Pons (tissue), 1 donor: ENCODE results near the gene SMDT1.

Source experiments
- DNase-seq: peaks from one replicate; pipeline ENCODE4 v3.0.0-alpha.2; 2016; ENCODE audit warnings: low spot score

SMDT1 gene, protein sequence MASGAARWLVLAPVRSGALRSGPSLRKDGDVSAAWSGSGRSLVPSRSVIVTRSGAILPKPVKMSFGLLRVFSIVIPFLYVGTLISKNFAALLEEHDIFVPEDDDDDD

DNA sequence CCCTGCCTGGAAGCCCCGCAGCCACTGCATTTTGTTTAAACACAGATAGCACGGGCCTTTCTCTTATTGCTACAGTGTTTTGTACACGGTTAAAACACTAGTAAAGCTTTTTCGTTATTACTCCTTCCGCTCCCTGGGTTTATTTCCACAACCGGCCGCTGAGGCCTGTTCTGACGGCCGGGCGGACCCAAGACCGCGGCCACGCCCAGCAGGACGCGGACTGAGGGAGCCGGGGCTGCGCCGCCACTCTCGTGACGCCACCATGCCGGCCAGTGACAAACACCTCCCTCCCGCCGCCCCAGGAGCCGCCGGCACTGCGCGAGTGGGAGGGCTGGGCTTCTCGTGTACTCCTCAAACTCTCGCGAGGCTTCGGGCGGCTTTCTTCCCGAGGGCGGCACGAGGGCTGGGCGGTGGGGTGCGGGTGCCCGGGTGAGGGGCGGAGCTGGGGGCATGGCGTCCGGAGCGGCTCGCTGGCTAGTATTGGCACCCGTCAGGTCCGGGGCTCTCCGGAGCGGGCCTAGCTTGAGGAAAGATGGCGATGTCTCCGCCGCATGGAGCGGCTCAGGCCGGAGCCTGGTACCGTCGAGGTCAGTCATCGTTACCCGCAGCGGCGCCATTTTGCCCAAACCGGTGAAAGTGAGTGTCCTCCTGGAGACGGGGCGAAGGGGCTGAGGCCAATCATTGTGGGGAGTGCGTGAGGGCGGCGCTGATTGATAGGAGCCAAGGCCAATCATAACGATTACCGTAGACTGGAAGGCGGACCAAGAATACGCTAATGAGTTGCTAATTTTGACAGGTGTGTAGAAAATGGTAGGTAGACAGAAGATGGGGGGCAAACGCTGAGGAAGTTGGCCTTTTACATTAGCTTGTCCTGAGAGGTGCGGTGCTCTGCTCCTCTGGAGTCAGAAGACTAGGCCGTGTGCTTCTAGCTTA is at the start of gene SMDT1:
Gene SMDT1, plus strand, starts transcription at position 382 of the 933 bp plus-strand sequence. Its CDS starts 69 bp downstream, at position 451.
- DNase-seq: peak; percentile 99

DNA sequence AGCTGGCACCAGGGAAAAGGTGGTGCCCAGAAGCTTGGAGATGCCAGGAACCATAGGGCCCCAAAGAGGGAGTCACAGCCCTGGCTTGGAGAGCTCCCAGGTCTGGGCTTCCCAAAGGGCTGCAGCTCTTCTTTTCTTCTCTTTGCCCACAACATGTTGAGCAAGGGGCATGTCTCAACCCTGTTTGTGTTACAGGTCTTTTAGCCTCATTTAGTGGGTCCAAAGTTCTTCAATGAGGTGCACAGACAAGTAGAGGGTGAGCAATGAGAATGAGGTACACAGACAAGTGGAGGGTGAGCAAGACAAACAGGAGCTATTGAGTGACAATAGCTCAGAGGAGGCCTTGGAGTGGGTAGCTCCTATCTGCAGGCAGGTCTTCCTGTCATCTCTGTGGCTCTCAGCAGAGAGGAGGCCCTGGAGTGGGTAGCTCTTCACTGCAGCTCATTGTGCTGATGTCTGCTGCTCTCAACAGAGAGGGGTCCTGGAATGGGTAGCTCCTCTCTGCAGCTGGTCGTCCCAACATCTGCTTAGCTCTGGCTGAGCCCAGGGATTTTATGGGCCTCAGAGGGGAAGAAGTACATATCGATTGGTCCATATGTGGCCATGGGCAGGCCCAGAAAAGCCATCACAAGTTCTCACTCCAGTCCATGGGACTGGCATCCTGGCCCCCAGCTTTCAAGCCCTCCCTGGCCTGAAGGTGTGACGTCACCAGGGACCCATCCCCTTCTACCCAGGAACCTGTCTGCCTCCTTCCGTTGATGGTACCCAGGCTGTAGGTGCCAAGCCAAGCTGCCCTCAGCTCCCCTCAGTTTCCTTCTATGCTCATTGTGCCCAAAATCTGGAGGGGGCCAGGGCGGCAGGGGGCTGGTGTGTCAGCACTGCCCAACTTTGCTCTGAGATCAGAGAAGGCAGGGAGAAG is 46.0 kb upstream of the SMDT1 start:
- no peak for DNase-seq

DNA sequence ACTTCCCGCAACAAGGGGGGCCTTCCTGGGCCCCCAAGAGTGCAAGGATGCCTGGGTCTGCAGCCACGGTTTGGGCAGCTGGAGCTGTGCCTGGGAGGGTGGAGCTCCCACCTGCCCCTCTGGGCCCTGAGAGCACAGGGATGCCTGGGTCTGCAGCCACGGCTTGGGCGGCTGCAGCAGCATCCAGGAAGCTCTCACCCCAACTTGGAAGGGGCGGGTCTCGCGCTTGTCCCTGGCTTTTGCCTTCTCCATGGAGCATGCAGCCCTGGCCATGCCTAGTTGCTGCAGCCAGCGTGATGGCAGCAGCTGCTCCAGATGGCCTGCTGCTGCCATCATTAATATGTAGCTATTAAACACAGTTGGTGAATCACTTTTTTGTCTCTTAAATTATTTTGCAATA is 44.2 kb upstream of the SMDT1 start:
- DNase-seq: no peak

DNA sequence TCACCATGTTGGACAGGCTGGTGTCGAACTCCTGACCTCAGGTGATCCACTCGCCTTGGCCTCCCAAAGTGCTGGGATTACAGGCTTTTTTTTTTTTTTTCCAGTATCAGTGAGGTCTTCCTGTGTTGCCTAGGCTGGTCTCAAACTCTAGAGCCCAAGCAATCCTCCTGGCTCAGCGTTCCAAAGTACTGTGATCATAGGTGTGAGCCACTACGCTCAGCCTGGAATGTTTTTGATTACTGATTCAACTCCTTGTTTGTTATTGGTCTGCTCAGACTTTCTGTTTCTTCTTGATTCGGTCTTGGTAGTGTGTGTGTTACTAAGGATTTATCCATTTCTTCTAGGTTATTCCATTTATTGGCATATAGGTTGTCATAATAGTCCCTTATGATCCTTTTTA is 40.2 kb upstream of the SMDT1 start:
- DNase-seq: no peak

DNA sequence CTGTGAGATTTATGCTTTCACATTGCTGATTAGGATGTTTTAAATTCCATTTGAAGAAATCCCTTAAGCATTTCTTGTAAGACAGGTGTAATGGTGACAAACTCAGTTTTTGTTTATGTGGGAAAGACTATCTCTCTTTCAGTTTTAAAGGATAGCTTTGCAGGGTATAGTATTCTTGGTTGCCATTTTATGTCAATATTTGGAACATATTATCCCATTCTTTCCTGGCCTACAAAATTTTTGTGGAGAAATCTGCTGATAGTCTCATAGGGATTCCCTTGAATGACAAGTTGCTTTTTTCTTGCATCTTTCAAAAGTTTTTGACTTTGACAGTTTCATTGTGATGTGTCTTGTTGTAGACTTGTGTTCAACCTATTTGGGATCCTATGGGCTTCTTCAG is 37.7 kb upstream of the SMDT1 start:
- no peak for DNase-seq

DNA sequence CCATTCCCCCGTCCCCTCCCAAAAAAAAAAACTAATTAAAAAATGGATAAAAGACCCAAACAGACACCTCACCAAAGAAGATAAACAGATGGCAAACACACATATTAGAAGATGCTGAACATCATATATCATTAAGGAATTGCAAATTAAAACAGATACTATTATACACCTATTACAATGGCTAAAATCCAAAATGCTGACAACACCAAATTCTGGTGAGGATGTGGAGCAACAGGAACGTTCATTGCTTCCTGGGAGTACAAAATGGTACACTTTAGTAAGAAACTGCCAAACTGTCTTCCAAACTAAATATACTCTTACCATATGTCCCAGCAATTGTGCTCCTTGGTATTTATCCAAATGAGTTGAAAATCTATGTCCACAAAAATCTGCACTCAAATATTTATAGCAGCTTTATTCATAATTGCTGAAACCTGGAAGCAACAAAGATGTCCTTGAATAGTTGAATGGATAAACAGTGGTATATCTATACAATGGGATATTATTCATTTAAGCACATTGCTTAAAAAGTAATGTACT is 28.8 kb upstream of the SMDT1 start:
- DNase-seq: no peak

DNA sequence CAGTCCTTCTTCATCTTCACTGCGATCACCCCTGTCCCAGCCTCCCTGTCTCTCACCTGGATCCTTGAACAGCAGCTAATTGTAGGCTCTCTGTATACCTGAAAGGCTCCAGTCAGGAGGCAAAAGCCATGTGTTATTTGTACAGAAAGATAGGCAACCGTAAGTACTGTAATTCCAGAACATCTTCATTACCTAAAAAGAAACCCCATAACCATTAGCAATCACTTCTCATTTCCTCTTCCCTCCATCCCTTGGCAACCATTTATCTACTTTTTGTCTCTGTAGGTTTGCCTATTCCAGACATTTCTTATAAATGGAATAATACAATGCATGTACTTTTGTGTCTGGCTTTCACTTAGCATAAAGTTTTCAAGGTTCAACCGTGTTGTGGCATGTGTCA is 26.7 kb upstream of the SMDT1 start:
- DNase-seq: no peak

DNA sequence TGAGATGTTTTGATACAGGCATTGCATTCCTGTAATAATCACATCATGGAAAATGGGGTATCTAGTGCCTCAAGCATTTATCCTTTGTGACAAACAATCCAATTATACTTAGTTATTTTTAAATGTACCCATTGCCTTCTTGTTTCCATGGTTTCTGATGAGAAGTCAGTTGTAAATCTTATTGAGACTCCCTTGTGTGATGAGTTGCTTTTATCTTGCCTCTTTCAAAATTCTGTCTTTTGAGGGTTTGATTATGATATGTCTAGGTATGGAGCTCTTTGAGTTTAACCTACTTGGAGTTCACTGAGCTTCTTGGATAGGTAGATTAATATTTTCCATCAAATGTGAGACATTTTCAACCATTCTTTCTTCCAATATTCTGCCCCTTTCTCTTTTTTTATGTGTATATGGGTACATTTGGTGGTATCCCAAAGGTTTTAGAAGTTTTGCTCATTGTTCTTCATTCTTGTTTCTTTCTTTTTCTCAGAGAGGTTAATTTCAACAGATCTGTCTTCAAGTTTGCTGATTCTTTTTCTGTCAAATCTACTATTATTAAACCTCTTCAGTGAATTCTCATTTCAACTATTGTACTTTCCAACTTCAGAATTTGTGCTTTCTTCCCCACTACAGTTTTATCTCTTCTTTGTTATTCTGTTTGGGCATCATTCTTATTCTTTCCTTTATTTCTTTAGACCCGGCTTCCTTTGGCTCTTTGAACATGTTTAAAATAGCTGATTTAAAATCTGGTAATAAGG is 22.6 kb upstream of the SMDT1 start:
- no peak for DNase-seq

DNA sequence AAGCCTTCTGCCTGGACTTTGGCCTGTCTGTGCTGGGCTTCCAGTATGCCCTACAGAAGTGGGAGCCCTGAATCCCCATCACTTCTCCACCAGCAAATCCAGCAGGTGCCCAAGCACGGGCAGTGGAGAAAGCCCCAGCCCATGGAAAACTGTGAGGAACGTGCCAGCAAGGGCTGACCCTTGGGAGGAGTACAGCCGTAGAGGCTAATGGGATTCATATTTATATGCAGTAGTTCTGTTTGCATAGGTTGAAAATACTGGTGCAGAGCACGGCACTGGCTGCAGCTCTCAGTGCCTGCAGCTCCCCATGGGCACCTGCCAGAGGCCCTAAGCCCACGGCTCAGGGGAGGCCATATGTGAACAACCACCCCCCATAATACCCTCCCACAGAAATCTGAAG is 19.0 kb upstream of the SMDT1 start:
- no peak for DNase-seq

DNA sequence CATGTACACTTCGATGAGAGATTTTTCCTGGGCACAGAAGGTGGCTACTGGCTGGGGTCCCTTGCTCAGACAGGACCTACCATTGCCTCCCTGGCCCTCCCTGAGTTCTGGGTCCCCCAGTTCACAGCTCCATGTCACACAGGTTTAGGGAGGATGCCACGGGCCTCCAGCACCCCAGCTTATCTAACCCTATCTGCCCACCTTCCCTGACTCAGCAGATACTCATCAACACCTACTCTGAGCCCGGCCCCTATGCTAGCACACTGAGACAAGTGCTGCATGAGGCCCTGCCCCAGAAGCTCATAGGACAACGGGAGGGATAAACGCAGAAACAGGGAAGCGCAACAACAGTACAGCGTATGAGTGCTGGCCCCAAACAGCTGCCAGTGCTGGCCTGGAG is 18.5 kb upstream of the SMDT1 start:
- DNase-seq: no peak

DNA sequence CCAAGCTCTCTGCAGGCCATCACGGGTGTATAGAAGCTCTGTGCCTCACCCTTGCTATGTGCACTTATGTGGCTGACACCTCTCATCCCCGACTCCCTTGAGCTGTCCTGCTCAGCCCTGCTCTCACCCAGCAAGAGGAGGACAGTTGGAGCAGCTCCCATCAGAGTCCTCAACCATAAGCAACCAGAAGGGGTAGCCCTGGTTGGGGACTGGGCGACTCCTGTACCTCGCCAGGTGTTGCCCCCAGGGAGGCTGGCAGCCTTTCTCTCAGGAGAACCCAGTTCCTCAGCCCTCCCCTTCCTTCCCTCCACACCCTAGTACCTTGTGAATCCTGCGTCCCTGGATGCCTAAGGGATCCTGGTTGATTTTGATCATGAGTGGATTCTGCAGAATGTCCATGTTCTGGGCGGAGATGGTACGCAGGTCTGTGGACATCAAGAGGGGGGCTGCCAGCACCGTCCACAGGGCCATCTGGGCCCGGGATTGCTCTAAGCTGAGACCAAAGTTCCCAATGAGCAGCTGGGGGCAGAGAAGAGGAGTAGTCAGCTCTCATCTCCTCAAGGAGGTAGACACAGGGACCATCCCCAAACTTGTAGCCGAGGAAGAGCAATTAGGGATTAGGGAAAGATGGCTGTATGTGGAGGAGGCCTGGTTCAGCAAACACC is 16.9 kb upstream of the SMDT1 start:
- no peak for DNase-seq

DNA sequence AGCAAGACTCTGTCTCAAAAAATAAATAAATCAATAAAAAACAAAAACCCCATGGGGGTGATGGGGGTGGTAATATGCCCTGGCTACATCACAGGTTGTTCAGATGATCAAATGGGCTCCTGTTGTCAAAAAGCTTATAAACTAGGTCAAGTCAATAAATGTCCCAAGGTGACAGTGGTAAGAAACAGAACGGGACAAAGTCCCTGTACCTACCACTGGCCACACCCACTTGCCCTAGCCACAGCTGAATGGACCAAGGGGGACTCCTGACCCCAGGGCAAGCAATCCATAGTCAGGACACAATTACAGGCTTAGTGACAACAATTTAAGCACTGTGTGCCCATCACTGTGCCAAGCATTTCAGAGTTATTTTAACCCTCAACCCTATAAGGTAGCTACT is 14.9 kb upstream of the SMDT1 start:
- no peak for DNase-seq

DNA sequence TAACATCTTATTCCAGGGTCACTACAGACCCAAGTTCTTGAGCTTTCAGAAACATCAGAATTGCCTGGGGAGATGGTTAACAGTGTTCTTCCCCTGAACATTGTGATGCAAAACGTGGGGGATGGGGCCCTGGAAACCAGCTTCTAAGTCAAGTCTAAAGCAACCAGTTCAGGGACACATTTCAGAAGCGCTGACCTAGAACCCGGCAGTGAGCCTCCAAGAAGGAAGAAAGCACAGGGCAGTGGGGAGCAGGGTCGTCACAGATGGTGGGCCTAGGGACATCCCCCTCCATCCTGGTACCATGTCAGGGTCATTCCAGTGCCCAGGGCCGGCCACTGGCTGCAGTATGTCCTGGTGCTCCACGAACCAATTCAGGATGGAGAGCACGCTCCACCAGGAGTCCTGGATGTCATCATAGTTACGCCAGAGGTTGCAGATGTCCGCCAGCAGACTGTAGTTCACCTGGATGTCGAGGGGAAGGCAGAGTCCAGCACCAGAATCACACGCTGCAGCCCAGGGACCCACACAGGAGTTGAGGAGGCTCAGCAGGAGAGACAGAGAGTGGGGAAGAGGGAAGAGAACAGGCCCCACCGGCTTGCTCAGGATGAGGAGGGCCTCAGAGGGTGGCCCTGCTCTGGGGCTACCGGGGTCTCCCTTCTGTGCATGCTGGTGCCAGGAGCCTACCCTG is 13.9 kb upstream of the SMDT1 start:
- DNase-seq: no peak

DNA sequence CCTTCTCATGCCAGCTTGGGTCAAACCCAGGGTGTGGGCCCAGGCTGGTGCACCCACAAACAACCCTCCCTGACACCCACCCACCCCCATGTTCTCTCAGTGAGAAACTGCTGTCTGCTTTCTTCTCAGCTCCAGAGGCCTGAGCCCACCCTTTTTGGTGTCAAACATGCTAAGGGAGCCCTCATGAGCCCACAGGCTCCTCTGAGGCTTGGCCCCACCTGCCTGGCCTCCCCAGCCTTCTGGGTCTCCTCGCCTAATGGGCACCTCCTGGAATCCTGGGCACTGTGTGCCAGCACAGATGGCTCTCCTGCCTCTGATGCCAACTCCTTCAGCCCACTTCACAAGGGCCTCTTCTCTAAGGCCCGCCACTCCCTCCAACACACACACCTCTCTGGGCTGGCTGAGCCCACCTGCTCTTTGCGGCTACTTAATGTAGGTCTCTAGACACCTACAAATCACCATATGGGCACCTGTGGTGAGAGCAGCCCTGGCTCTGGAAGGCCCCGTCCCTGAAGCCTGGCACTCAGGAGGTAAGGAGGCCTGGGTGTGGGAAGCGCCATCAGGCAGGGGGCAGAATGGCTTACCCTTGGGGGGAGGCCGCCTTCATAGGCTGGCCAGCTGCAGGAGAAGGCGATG is 13.3 kb upstream of the SMDT1 start:
- no peak for DNase-seq

DNA sequence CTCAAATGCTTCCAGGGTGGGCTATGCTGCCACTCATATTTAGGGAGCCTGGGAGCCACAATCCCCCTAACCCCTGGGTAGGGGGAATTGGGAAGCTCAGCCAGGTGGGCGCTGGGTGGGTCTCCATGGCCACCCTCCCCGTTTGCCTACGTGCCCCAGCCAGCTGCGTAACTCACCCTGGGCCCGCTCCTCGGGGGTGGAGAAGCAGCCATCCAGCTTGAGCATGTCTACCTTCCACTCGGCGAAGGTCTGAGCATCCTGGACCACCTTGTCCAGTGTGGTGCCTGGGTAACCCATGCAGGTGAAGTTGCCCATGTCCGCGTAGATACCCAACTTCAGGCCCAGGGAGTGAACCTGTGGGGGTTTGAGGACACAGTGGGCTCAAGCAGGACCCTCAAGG is 12.6 kb upstream of the SMDT1 start:
- no peak for DNase-seq

DNA sequence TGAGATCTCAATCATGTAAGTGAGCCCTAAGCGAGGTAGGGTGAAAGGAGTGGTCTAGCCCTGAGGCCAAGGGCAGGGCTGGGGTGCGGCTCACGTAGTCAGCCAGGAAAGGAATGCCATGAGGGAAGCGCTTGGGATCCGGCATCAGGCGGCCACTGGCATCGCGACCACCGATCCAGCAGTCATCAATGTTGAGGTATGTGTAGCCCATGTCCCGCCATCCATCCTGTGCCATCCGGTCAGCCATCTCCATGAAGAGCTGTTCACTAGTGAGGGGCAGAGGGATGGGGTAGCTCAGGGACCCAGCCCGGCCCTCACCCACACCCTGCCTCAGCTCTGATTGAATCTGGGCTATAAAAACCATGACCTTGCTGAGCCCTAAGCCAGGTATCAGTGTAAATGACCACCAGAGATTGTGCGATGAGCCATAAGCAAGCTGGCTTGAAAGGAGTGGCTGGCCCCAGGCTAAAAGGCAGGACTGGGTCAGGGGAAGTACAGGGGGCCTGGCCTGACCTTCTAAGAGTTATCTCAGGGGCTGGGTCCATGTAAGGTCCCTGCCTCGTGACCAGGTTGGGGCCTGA is 11.7 kb upstream of the SMDT1 start:
- DNase-seq: no peak

DNA sequence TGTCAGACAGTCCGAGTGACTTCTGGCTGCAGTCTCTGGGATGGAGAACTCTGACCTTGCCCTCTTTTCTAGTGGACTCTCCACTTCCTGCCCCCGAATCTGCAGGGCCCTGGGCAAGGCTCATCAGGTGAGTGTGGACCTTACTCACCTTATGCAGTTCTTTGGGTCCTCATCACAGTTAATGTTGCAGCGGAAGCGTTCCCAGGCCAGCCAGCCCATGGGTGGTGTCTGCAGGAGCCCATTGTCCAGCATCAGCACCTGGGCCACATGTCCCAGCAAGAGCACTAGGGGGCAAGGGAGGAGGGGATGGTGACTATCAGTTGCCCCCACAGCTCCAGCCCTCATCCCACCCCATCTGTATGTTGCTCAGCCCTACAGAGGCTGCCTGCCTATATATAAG is 11.2 kb upstream of the SMDT1 start:
- no peak for DNase-seq

DNA sequence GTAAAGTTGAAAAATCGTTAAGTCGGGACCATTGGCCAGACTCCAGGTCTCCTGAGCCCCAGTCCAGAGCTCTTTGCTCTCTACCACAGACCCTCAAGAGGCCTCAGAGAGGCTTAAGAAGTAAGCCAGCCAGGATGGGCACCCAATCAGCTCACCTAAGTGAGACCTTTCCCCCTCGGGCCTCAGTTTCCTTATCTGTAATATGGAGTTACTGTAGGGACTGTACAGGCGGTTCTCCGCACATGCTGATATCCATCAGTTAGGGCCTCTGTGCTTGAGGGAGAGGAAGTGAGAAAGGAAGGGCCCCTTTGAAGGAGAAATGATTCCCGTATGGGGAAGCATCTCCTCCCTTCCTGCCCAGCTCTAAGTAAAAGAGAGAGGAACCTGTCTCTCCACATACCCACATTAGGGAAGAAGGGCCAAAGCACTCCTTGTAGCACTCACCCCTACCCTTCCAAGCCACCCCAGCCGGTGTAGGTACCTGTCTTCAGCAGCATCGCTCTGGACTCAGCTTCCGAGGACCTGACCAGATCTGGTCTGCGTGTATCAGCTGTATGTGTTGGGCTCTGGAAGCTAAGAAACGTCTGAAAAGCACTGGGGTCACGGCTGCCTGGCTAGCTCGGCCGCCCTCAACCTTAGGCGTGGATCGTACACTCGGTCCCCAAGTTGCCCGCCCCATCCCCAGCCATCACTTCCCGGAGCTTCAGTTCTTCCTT is 9.5 kb upstream of the SMDT1 start:
- peak; percentile 72 for DNase-seq
